ENCODE measurements around the gene RAD51B. TPM values are rescaled to one million over a fixed set of nuclear protein-coding genes. Genes with fewer than 3 reads are reported as not detected.

RAD51B gene
- total RNA-seq, 1 experiment from 2014 or later = 16.7 TPM

DNA sequence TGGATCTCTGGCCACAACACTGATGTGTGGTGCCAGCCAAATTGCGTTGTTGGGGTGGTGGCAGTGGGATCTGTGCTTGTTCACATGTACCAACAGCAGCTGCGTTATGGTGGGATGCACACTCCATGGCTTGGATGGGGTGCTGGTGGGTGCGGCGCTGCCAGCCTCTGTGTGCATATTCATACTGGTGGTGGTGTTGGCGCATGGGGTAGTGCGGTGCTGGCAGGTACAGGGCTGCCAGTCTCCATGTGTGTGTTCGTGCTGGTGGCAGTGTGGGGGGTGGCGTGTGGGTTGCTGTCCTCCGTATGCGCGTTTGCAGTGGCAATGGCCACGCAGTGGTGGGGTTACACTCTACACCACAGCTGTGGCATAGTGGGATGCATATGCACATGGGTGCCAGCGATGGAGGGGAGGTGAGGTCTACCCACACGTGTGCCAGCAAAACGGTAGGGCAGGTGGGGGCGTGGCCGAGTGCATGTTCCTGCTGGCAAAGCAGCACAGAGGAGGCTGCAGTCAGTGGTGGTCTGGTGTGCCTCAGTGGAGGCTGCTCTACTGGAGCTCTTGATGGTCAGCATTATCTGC lies 26.5 kb downstream of the RAD51B start:
- Histone ChIP-seq H2BK15ac (ENCODE audit: low read depth, low read length) (no peak overlapping the region), H3K18ac (ENCODE audit: insufficient read length, low read depth, low read length) (no peak overlapping the region)
- no peaks in the 10 kb centered on the region for H3K4me1 Mint-ChIP-seq

More for the DNA sequence above, 26.5 kb downstream of the RAD51B start:
- Histone ChIP-seq H2AFZ (ENCODE audit: low read length) (no peak overlapping the region), H3K79me1 (ENCODE audit: insufficient read depth, low read depth, low read length, poor library complexity, severe bottlenecking) (no peaks in the 10 kb centered on the region), H3K14ac (ENCODE audit: insufficient read depth, low read length) (no peak overlapping the region), H2BK120ac (ENCODE audit: low read depth, low read length, poor library complexity, severe bottlenecking) (no peak overlapping the region), H3T11ph (ENCODE audit: low read length) (no peak overlapping the region), H2BK12ac (ENCODE audit: insufficient read length, low read depth, low read length) (no peak overlapping the region), H4K20me1 (ENCODE audit: control insufficient read depth, insufficient read depth, insufficient read length) (no peaks in the 10 kb centered on the region), H3K4me2 (ENCODE audit: insufficient read depth, insufficient read length, low read length) (no peak overlapping the region), H3K23ac (ENCODE audit: insufficient read length, low read depth, low read length) (no peak overlapping the region), H2BK20ac (ENCODE audit: low read depth, low read length, poor library complexity, severe bottlenecking) (no peak overlapping the region), H3K23me2 (ENCODE audit: insufficient read length, low read depth, low read length, poor library complexity, severe bottlenecking) (no peaks in the 10 kb centered on the region), H2BK5ac (ENCODE audit: insufficient read length, low read length) (no peak overlapping the region), H3K4ac (ENCODE audit: low read depth, low read length) (no peak overlapping the region), H4K8ac (replicated peaks; ENCODE audit: insufficient read length, low read depth, low read length) (no peak overlapping the region), H3K79me2 (ENCODE audit: insufficient read depth, low read length) (no peaks in the 10 kb centered on the region), H2AK5ac (ENCODE audit: insufficient read length, low read length) (no peak overlapping the region), H4K91ac (ENCODE audit: insufficient read length, low read depth, low read length) (no peak overlapping the region), H4K5ac (ENCODE audit: insufficient read length, low read depth, low read length) (no peak overlapping the region), H3K9ac (ENCODE audit: extremely low read depth, insufficient read length, low read length) (no peak overlapping the region), H3K4me1 (ENCODE audit: insufficient read depth, low read length) (no peaks in the 10 kb centered on the region), H3K9me3 (ENCODE audit: control insufficient read depth, low read depth, low read length) (no peaks in the 10 kb centered on the region), H3K56ac (ENCODE audit: insufficient read length, low read depth, low read length) (no peak overlapping the region), H3K27ac (ENCODE audit: insufficient read length, low read depth, low read length) (no peak overlapping the region), H3K27me3 (ENCODE audit: insufficient read depth, low read length) (no peaks in the 10 kb centered on the region)
- H3K4me3 Mint-ChIP-seq = no peak overlapping the region
- H3K27me3 Mint-ChIP-seq (ENCODE audit: low read depth) = no peaks in the 10 kb centered on the region
- TF ChIP-seq, protein P1, sequence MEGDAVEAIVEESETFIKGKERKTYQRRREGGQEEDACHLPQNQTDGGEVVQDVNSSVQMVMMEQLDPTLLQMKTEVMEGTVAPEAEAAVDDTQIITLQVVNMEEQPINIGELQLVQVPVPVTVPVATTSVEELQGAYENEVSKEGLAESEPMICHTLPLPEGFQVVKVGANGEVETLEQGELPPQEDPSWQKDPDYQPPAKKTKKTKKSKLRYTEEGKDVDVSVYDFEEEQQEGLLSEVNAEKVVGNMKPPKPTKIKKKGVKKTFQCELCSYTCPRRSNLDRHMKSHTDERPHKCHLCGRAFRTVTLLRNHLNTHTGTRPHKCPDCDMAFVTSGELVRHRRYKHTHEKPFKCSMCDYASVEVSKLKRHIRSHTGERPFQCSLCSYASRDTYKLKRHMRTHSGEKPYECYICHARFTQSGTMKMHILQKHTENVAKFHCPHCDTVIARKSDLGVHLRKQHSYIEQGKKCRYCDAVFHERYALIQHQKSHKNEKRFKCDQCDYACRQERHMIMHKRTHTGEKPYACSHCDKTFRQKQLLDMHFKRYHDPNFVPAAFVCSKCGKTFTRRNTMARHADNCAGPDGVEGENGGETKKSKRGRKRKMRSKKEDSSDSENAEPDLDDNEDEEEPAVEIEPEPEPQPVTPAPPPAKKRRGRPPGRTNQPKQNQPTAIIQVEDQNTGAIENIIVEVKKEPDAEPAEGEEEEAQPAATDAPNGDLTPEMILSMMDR (conservative IDR thresholded peaks at IDR 0.05) = no peak
- peaks cover 7 to 12% of the 10 kb centered on the region in 2 experiments; a peak in 4 of 5 replicates for H3K9me3 Mint-ChIP-seq
- WGBS (ENCODE audit: extremely low coverage, insufficient read length, low lambda C conversion rate) = no CpG with 5 or more reads among the region's 17 CpGs
- H3K27ac Mint-ChIP-seq = no peak overlapping the region
- no peak for DNase-seq
- H3K36me3 Mint-ChIP-seq (ENCODE audit: insufficient read depth in 1 of 3, low read depth in 3 of 3) = peaks cover 7 to 20% (median 8%) of the 10 kb centered on the region in 3 experiments; a peak in 5 of 7 replicates
